ENCODE results near the gene FADS2. TPM values are rescaled to one million over a fixed set of nuclear protein-coding genes. Genes with fewer than 3 reads are reported as not detected.

Gene FADS2
- total RNA-seq, 4 donors from 2014 or later = 1.5 to 6.4 (median 4.0) TPM

DNA sequence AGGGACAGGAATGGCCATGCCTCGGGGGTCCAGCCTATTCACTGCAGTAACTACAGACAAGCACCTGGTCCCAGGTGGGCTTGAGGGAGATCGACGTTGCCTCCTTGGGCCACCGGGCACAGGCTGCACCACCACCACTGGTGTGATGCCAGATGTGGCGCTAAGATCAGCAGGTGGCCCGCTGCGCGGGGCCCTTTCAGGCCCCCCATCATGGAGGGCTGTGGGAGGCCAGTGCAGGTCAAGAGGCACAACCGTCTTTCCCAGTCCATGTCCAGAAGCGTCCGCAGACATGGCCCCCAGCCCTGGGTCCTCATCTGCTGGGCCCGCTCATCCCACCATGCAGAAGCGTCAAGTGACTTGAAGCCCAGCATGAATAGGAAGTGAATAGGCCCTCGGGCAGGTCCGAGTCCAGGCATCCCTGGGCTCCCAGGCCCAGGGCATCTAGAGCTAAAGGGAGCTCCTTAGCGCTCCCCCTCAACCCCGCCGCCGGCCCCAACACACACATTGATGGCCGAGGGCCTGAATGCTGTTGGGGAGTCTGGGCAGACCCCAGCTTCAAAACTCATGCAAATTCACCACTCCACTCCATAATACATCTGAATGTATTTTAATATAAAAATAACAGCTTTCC, 45.0 kb downstream of the FADS2 start:
- TF ChIP-seq POLR2A (IDR thresholded peaks at IDR 0.05) (no peak), CTCF (IDR thresholded peaks at IDR 0.05 in 4 of 5, conservative IDR thresholded peaks at IDR 0.05 in 1 of 5) (peak in 1 of 5 experiments; percentile 2)
- Histone ChIP-seq H3K27ac (no peak overlapping the region), H3K9me3 (no peaks in the 10 kb centered on the region), H3K36me3 (peaks cover 0 to 21% of the 10 kb centered on the region in 2 donors), H3K4me3 (no peak overlapping the region), H3K27me3 (no peaks in the 10 kb centered on the region), H3K4me1 (peaks cover 0 to 5% of the 10 kb centered on the region in 2 donors)
- no peak for DNase-seq
- in situ Hi-C loops (cut with MboI; ENCODE audit: low sequenced_read_pairs in 4 of 4) (loop anchor here in 2 of 4 donors (10.0 kb wide), 2 partner anchors 212 to 232 kb away; no protein-coding TSS in a partner anchor), intact Hi-C loops (cut with DNase I; ENCODE audit: low total_unique reads) (loop anchor here (5.0 kb wide), 1 partner anchor 76 kb away; no protein-coding TSS in a partner anchor)
- no peak for ATAC-seq

DNA sequence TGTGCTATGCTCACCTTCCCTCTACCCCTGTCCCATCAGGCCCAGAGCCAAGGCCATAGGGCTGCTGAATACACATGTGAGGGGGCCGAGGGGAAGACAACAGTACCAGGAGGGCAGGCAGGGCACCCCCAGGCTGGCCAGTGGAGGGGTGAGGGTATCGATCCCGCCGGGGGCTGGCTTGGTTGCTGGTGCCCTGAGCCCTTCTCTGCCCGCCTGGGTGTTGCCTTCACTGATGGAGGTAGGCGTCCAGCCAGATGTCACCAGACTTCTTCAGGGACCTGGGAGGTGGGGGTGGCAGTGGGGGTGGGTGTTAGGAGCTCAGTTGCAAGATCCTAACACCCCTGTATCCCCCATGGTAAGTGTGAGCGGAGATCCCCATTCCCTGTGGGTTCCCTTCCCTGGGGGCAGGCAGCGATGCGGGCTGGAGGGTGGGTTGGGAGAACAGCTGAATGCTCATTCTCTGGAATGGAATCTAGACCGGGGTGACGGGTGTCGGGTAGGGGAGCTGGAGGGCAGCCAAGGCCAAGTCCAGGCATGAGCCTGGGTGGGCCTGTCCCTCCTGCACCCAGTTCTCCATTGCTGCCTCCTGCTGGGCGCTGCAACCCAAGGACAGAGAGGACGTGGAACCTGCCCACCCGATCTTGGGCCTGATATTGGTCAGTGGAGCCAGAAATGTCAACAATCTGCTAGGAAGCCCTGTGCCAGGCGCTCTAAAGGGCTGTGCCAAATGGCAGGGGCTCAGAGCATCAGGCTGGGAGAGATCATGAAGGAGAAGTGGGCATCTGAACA, 45.7 kb downstream of the FADS2 start:
- TF ChIP-seq CTCF (IDR thresholded peaks at IDR 0.05 in 4 of 5, conservative IDR thresholded peaks at IDR 0.05 in 1 of 5) (no peak), POLR2A (IDR thresholded peaks at IDR 0.05) (no peak)
- ATAC-seq (no peak), DNase-seq (no peak)
- H3K27me3 ChIP-seq = no peaks in the 10 kb centered on the region
- no peak overlapping the region for H3K4me3 ChIP-seq
- no peaks in the 10 kb centered on the region for H3K9me3 ChIP-seq
- intact Hi-C loops (cut with DNase I; ENCODE audit: low total_unique reads) (loop anchor here (5.0 kb wide), 1 partner anchor 76 kb away; no protein-coding TSS in a partner anchor), in situ Hi-C loops (cut with MboI; ENCODE audit: low sequenced_read_pairs in 4 of 4) (loop anchor here in 2 of 4 donors (10.0 kb wide), 2 partner anchors 211 to 231 kb away; no protein-coding TSS in a partner anchor)
- H3K27ac ChIP-seq = no peak overlapping the region
- H3K4me1 ChIP-seq = peaks cover 0 to 5% of the 10 kb centered on the region in 2 donors
- peaks cover 0 to 28% of the 10 kb centered on the region in 2 donors for H3K36me3 ChIP-seq

DNA sequence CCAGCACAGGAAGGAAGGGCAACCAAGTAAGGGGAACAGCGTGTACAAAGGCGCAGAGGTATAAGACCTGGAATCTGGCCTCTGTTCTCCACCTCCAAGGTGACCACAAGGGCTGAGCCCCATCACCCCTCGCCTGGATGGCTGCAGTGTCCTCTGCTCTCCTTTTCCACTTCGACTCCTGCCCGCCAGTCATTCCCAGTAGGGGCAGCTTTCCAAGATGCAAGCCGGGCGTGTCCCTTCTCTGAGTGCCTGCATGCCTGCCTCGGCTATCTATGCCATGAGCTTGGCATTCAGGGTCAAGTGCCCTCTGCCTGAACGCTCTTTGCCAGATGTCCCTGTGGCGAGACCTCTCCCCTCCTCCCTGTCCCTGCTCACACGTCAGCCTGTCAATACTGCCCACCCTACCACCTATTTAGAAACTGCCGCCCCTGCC, 46.3 kb downstream of the FADS2 start:
- Histone ChIP-seq H3K4me3 (no peak overlapping the region), H3K4me1 (peaks cover 0 to 5% of the 10 kb centered on the region in 2 donors), H3K36me3 (peaks cover 0 to 35% of the 10 kb centered on the region in 2 donors), H3K27ac (no peak overlapping the region), H3K27me3 (no peaks in the 10 kb centered on the region), H3K9me3 (no peaks in the 10 kb centered on the region)
- intact Hi-C loops (cut with DNase I; ENCODE audit: low total_unique reads) (loop anchor here (5.0 kb wide), 1 partner anchor 77 kb away; no protein-coding TSS in a partner anchor), in situ Hi-C loops (cut with MboI; ENCODE audit: low sequenced_read_pairs in 4 of 4) (loop anchor here in 2 of 4 donors (10.0 kb wide), 2 partner anchors 210 to 230 kb away; no protein-coding TSS in a partner anchor)
- ATAC-seq (no peak), DNase-seq (peak in 1 of 2 donors; percentile 43)
- TF ChIP-seq POLR2A (IDR thresholded peaks at IDR 0.05) (no peak), CTCF (IDR thresholded peaks at IDR 0.05 in 4 of 5, conservative IDR thresholded peaks at IDR 0.05 in 1 of 5) (no peak)

DNA sequence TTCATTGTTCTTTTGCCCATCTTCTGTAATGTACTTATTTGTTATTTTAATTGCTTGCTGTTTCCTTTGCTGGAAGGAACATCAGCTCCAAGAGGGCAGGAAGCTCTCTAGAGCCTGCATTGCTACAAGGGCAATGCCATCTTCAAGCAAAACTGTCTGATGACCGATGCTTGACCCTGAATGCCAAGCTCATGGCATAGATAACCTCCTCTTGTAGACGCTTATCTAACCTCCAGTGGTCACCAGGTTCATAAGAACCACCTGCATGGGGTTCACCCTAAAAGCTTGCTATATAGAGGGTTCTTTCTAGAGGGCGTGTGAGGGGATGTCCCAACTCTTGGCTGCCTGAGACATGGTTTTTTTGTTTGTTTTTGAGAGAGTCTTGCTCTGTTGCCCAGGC, 46.8 kb downstream of the FADS2 start:
- no peak overlapping the region for H3K27ac ChIP-seq
- H3K4me1 ChIP-seq = peaks cover 0 to 5% of the 10 kb centered on the region in 2 donors
- peaks cover 0 to 39% of the 10 kb centered on the region in 2 donors for H3K36me3 ChIP-seq

More for the DNA sequence above, 46.8 kb downstream of the FADS2 start:
- TF ChIP-seq CTCF (IDR thresholded peaks at IDR 0.05 in 4 of 5, conservative IDR thresholded peaks at IDR 0.05 in 1 of 5) = no peak
- ATAC-seq (no peak), DNase-seq (no peak)
- in situ Hi-C loops (cut with MboI; ENCODE audit: low sequenced_read_pairs in 4 of 4) (loop anchor here in 2 of 4 donors (10.0 kb wide), 2 partner anchors 210 to 230 kb away; no protein-coding TSS in a partner anchor), intact Hi-C loops (cut with DNase I; ENCODE audit: low total_unique reads) (loop anchor here (5.0 kb wide), 1 partner anchor 78 kb away; no protein-coding TSS in a partner anchor)
- Histone ChIP-seq H3K27me3 (no peaks in the 10 kb centered on the region), H3K4me3 (no peak overlapping the region), H3K9me3 (no peaks in the 10 kb centered on the region)

Measured in gastrocnemius medialis (tissue), 4 donors.